GM12878 (cell line): ENCODE measurements around the gene NADSYN1. TPM values are rescaled to one million over a fixed set of nuclear protein-coding genes. Genes with fewer than 3 reads are reported as not detected.

Experiments
- ATAC-seq: fragments of 200-7000 bp; cut with Tn5 transposase; 3 replicates; pipeline ENCODE4 v1.9.1; 2020; ENCODE audit warnings: mild to moderate bottlenecking, moderate library complexity
- BruUV-seq: library from RNA; stranded (reverse); fragments of 400-500 nt; replicated peaks from 2 replicates; lab custom pipeline; 2021; lab: Mats Ljungman, UMichigan
- CTCF ChIA-PET: fragments of 300-600 bp; sonication (Branson Sonifier 250); formaldehyde crosslinking; extraction: SDS; loops from one replicate; lab custom pipeline; 2021; ENCODE audit warnings: inconsistent platforms; lab: Yijun Ruan, JAX
- POLR2A ChIA-PET: fragments of 350-600 bp; formaldehyde crosslinking; extraction: SDS; loops from one replicate; lab custom pipeline; 2021; ENCODE audit warnings: inconsistent platforms; lab: Charles Lee
- RAD21 ChIA-PET: fragments of 300-600 bp; sonication (Branson Sonifier 250); formaldehyde crosslinking; loops from one replicate; lab custom pipeline; 2023; ENCODE audit warnings: antibody characterized with exemption; ENCODE audit not compliant: unreplicated experiment; lab: Charles Lee
- SMC1A ChIA-PET: fragments of 300-600 bp; sonication (Branson Sonifier 250); formaldehyde crosslinking; loops from one replicate; lab custom pipeline; 2023; ENCODE audit not compliant: unreplicated experiment, uncharacterized antibody; lab: Charles Lee
- DNase-seq: peaks from one replicate; pipeline ENCODE4 v3.0.0-alpha.2; 2011; ENCODE audit warnings: low read depth, low spot score
- FAIRE-seq: peaks from 3 replicates; lab custom pipeline; 2011; peaks lifted over from hg19 to GRCh38; lab: Jason Lieb, UNC
- H2AFZ ChIP-seq: 2 replicates; pipeline ENCODE4 v1.6.0; 2011; ENCODE audit warnings: low read depth, low read length, control low read depth; ENCODE audit not compliant: control insufficient read depth
- H3K27ac ChIP-seq: 2 replicates; pipeline ENCODE4 v1.5.1; 2011; ENCODE audit warnings: control low read depth; ENCODE audit not compliant: control insufficient read depth, insufficient read depth
- H3K27me3 ChIP-seq, 2 experiments: replicated peaks in 1 of 2; 2 replicates each; pipeline versions ENCODE4 v1.6.0 to v1.6.1; 2011; ENCODE audit warnings: low read length in 1 of 2; ENCODE audit not compliant: control insufficient read depth in 2 of 2, insufficient read depth in 2 of 2
- H3K36me3 ChIP-seq, 2 experiments: 2 replicates each; pipeline ENCODE4 v1.5.1; 2011; ENCODE audit warnings: low read length in 1 of 2; ENCODE audit not compliant: control insufficient read depth in 2 of 2, insufficient read depth in 2 of 2
- H3K4me1 ChIP-seq: 2 replicates; pipeline ENCODE4 v1.6.1; 2011; ENCODE audit warnings: mild to moderate bottlenecking, low read length, moderate library complexity, mixed read lengths; ENCODE audit not compliant: control insufficient read depth, insufficient read depth
- H3K4me2 ChIP-seq: 2 replicates; pipeline ENCODE4 v1.6.0; 2011; ENCODE audit warnings: control low read depth; ENCODE audit not compliant: control insufficient read depth, insufficient read depth
- H3K4me3 ChIP-seq: fragments of 200-600 bp; sonication (generic); 2 replicates; pipeline ENCODE4 v1.5.1; 2016
- H3K79me2 ChIP-seq: 2 replicates; pipeline ENCODE4 v1.6.0; 2011; ENCODE audit warnings: low read length; ENCODE audit not compliant: control insufficient read depth, insufficient read depth
- H3K9ac ChIP-seq: 2 replicates; pipeline ENCODE4 v1.8.0; 2011; ENCODE audit warnings: low read length, control low read depth, mixed read lengths; ENCODE audit not compliant: control insufficient read depth, insufficient read depth
- H3K9me3 ChIP-seq: replicated peaks from 3 replicates; pipeline ENCODE4 v1.5.1; 2011; ENCODE audit warnings: mild to moderate bottlenecking, low read length; ENCODE audit not compliant: control insufficient read depth, insufficient read depth
- H4K20me1 ChIP-seq: 2 replicates; pipeline ENCODE4 v1.6.0; 2011; ENCODE audit not compliant: control insufficient read depth, insufficient read depth
- BACH1 ChIP-seq: fragments of 450-650 bp; IDR thresholded peaks from 2 replicates; pipeline ENCODE4 v1.6.1; 2017; ENCODE audit warnings: mild to moderate bottlenecking, borderline replicate concordance
- CREM ChIP-seq: IDR thresholded peaks from 2 replicates; pipeline ENCODE4 v1.6.1; 2014; ENCODE audit warnings: antibody characterized with exemption, low read depth
- FOXK2 ChIP-seq: fragments of 450-650 bp; IDR thresholded peaks from 2 replicates; pipeline ENCODE4 v1.6.1; 2017; ENCODE audit warnings: mild to moderate bottlenecking, moderate library complexity
- HCFC1 ChIP-seq: fragments of 150-350 bp; IDR thresholded peaks from 2 replicates; pipeline ENCODE4 v1.6.1; 2014; ENCODE audit warnings: low read length
- HDAC2 ChIP-seq: fragments of 200-600 bp; sonication (generic); IDR thresholded peaks from 2 replicates; pipeline ENCODE4 v1.6.1; 2017
- IKZF1 ChIP-seq: fragments of 450-650 bp; conservative IDR thresholded peaks from 2 replicates; pipeline ENCODE4 v1.6.1; 2017; ENCODE audit warnings: antibody characterized with exemption, mild to moderate bottlenecking
- POLR2AphosphoS5 ChIP-seq: IDR thresholded peaks from 2 replicates; pipeline ENCODE4 v1.6.1; 2011; ENCODE audit warnings: mild to moderate bottlenecking, low read length, inconsistent platforms
- SP1 ChIP-seq: IDR thresholded peaks from one replicate; pipeline ENCODE4 v1.6.1; 2011; ENCODE audit warnings: low read depth, low read length
- YY1 ChIP-seq: IDR thresholded peaks from 2 replicates; pipeline ENCODE4 v1.6.1; 2011; ENCODE audit warnings: low read depth, mild to moderate bottlenecking, low read length
- ZBED1 ChIP-seq: IDR thresholded peaks from 2 replicates; pipeline ENCODE4 v1.6.1; 2016; ENCODE audit warnings: borderline replicate concordance
- ZNF24 ChIP-seq: fragments of 450-650 bp; IDR thresholded peaks from 2 replicates; pipeline ENCODE4 v1.6.1; 2017; ENCODE audit warnings: antibody characterized with exemption, mild to moderate bottlenecking
- WGBS: methylation state at CpG from one replicate; pipeline ENCODE4 v1.1.6; 2016; ENCODE audit warnings: low lambda C conversion rate; ENCODE audit not compliant: insufficient replicate concordance, insufficient coverage; ENCODE audit errors: missing lambda C conversion rate; 5-methylcytosine and 5-hydroxymethylcytosine counted together
- in situ Hi-C: fragments of 300-500 bp; cut with MboI; formaldehyde crosslinking; loops from 9 replicates; pipeline ENCODE4 v1.14.3; 2018; ENCODE audit warnings: mixed read lengths
- intact Hi-C: fragments of 100-400 bp; cut with micrococcal nuclease; formaldehyde crosslinking; loops from one replicate; pipeline ENCODE4 v1.14.2; 2022; ENCODE audit not compliant: unreplicated experiment
- polyA plus RNA-seq, 11 experiments: library from polyadenylated mRNA; depleted of rRNA in 4 of 11; unstranded in 6 of 11; stranded (reverse) in 5 of 11; fragments of >200 nt; fragmentation: Nextera tagmentation in 4 of 11; fragmentation: Illumina TruSeq in 1 of 11; extraction: Ambion mirVana in 4 of 11; extraction: Trizol in 1 of 11; gene quantifications; 1 replicate in 1 of 11; 2 replicates in 10 of 11; pipeline versions ENCODE4 v1.2.1 to v1.2.3, GENCODE V29; 2011 to 2016; ENCODE audit warnings: inconsistent platforms in 2 of 11, missing spikeins in 2 of 11, low read depth in 1 of 11
- total RNA-seq, 4 experiments: library from RNA; depleted of rRNA in 3 of 4; stranded (reverse); fragments of >200 nt in 3 of 4; fragmentation: Illumina TruSeq in 1 of 4; extraction: Trizol in 1 of 4; gene quantifications; 2 replicates each; pipeline versions ENCODE4 v1.2.1 to v1.2.3, GENCODE V29; 2013 to 2021
- TF ChIP-seq, protein P1 (sequence below): fragments of 450-650 bp; IDR thresholded peaks from 2 replicates; pipeline ENCODE4 v1.6.1; 2017; ENCODE audit warnings: mild to moderate bottlenecking, low read depth, inconsistent platforms; ENCODE audit not compliant: poor library complexity, severe bottlenecking
- TF ChIP-seq, protein P2 (sequence below): fragments of 450-650 bp; IDR thresholded peaks from 2 replicates; pipeline ENCODE4 v1.6.1; 2017; ENCODE audit warnings: mild to moderate bottlenecking, moderate library complexity
- TF ChIP-seq, protein P3 (sequence below): fragments of 150-350 bp; IDR thresholded peaks from 2 replicates; pipeline ENCODE4 v1.6.1; 2016; ENCODE audit warnings: low read depth, low read length
- TF ChIP-seq, protein P4 (sequence below): IDR thresholded peaks from 2 replicates; pipeline ENCODE4 v1.6.1; 2011; ENCODE audit warnings: mild to moderate bottlenecking, low read depth, low read length, moderate library complexity; ENCODE audit not compliant: insufficient replicate concordance

The NADSYN1 gene
- total and polyA plus RNA-seq, 10 of the 15 experiments (the other 5 are each of a cell fraction or from before 2014, with no cell fraction given): 12.2 to 90.2 (median 69.5) TPM

DNA sequence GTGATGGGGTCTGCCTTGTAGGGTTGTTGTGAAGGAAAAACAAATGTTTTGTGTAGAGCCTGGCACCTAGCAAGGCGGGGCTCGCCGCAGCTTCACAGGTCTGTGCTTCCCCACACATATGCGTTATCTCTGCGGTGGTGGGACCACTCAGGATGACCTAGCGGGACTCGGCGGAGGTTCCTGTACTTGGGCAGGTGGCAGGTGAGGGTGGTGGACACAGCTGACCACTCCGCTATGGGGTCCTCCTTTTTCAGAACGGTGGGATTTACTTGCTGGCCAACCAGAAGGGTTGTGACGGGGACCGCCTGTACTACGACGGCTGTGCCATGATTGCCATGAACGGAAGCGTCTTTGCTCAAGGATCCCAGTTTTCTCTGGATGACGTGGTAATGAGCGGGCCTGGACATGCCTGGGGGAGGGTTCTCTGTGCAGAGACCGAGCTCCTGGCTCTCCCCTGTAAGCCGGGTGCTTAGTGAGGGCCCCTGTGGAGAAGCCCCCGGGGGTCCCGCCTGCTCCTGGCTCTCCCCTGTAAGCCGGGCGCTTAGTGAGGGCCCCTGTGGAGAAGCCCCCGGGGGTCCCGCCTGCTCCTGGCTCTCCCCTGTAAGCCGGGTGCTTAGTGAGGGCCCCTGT lies 21.3 kb downstream of the NADSYN1 start:
- Histone ChIP-seq H3K36me3 (peaks cover 20 to 32% of the 10 kb centered on the region in 2 experiments), H3K9ac (no peak overlapping the region), H3K9me3 (no peaks in the 10 kb centered on the region), H3K27ac (no peak overlapping the region), H2AFZ (no peak overlapping the region), H3K27me3 (no peaks in the 10 kb centered on the region), H4K20me1 (no peaks in the 10 kb centered on the region), H3K4me2 (no peak overlapping the region), H3K79me2 (no peaks in the 10 kb centered on the region), H3K4me3 (no peak overlapping the region), H3K4me1 (no peaks in the 10 kb centered on the region)
- TF ChIP-seq HDAC2: no peak
- TF ChIP-seq, protein P1, sequence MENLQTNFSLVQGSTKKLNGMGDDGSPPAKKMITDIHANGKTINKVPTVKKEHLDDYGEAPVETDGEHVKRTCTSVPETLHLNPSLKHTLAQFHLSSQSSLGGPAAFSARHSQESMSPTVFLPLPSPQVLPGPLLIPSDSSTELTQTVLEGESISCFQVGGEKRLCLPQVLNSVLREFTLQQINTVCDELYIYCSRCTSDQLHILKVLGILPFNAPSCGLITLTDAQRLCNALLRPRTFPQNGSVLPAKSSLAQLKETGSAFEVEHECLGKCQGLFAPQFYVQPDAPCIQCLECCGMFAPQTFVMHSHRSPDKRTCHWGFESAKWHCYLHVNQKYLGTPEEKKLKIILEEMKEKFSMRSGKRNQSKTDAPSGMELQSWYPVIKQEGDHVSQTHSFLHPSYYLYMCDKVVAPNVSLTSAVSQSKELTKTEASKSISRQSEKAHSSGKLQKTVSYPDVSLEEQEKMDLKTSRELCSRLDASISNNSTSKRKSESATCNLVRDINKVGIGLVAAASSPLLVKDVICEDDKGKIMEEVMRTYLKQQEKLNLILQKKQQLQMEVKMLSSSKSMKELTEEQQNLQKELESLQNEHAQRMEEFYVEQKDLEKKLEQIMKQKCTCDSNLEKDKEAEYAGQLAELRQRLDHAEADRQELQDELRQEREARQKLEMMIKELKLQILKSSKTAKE: no peak
- no peak for TF ChIP-seq YY1
- TF ChIP-seq CREM: no peak
- no peak for TF ChIP-seq IKZF1
- TF ChIP-seq, protein P2, sequence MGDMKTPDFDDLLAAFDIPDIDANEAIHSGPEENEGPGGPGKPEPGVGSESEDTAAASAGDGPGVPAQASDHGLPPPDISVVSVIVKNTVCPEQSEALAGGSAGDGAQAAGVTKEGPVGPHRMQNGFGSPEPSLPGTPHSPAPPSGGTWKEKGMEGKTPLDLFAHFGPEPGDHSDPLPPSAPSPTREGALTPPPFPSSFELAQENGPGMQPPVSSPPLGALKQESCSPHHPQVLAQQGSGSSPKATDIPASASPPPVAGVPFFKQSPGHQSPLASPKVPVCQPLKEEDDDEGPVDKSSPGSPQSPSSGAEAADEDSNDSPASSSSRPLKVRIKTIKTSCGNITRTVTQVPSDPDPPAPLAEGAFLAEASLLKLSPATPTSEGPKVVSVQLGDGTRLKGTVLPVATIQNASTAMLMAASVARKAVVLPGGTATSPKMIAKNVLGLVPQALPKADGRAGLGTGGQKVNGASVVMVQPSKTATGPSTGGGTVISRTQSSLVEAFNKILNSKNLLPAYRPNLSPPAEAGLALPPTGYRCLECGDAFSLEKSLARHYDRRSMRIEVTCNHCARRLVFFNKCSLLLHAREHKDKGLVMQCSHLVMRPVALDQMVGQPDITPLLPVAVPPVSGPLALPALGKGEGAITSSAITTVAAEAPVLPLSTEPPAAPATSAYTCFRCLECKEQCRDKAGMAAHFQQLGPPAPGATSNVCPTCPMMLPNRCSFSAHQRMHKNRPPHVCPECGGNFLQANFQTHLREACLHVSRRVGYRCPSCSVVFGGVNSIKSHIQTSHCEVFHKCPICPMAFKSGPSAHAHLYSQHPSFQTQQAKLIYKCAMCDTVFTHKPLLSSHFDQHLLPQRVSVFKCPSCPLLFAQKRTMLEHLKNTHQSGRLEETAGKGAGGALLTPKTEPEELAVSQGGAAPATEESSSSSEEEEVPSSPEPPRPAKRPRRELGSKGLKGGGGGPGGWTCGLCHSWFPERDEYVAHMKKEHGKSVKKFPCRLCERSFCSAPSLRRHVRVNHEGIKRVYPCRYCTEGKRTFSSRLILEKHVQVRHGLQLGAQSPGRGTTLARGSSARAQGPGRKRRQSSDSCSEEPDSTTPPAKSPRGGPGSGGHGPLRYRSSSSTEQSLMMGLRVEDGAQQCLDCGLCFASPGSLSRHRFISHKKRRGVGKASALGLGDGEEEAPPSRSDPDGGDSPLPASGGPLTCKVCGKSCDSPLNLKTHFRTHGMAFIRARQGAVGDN: no peak
- TF ChIP-seq, protein P3, sequence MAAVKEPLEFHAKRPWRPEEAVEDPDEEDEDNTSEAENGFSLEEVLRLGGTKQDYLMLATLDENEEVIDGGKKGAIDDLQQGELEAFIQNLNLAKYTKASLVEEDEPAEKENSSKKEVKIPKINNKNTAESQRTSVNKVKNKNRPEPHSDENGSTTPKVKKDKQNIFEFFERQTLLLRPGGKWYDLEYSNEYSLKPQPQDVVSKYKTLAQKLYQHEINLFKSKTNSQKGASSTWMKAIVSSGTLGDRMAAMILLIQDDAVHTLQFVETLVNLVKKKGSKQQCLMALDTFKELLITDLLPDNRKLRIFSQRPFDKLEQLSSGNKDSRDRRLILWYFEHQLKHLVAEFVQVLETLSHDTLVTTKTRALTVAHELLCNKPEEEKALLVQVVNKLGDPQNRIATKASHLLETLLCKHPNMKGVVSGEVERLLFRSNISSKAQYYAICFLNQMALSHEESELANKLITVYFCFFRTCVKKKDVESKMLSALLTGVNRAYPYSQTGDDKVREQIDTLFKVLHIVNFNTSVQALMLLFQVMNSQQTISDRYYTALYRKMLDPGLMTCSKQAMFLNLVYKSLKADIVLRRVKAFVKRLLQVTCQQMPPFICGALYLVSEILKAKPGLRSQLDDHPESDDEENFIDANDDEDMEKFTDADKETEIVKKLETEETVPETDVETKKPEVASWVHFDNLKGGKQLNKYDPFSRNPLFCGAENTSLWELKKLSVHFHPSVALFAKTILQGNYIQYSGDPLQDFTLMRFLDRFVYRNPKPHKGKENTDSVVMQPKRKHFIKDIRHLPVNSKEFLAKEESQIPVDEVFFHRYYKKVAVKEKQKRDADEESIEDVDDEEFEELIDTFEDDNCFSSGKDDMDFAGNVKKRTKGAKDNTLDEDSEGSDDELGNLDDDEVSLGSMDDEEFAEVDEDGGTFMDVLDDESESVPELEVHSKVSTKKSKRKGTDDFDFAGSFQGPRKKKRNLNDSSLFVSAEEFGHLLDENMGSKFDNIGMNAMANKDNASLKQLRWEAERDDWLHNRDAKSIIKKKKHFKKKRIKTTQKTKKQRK: no peak
- TF ChIP-seq FOXK2: no peak
- TF ChIP-seq, protein P4, sequence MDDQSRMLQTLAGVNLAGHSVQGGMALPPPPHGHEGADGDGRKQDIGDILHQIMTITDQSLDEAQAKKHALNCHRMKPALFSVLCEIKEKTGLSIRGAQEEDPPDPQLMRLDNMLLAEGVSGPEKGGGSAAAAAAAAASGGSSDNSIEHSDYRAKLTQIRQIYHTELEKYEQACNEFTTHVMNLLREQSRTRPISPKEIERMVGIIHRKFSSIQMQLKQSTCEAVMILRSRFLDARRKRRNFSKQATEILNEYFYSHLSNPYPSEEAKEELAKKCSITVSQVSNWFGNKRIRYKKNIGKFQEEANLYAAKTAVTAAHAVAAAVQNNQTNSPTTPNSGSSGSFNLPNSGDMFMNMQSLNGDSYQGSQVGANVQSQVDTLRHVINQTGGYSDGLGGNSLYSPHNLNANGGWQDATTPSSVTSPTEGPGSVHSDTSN: no peak
- TF ChIP-seq ZBED1: no peak
- no peak for TF ChIP-seq HCFC1
- no peak for TF ChIP-seq SP1
- no peak for TF ChIP-seq BACH1
- no peak for TF ChIP-seq ZNF24
- TF ChIP-seq POLR2AphosphoS5: no peak
- ATAC-seq: no peak
- DNase-seq: no peak
- in situ Hi-C loops (no loop called here), intact Hi-C loops (no loop called here)
- RAD21 ChIA-PET: no interaction called here
- POLR2A ChIA-PET: no interaction called here
- BruUV-seq: TSS peak; percentile 8
- SMC1A ChIA-PET: no interaction called here
- WGBS: 97% methylated on average over 22 of the region's 27 CpGs
- CTCF ChIA-PET: no interaction called here
- FAIRE-seq: no peak
